AG10803 (cell line): Measurements from ENCODE around the gene COX6A2.

Source experiments
- DNase-seq: peaks from one replicate; pipeline ENCODE4 v3.0.0; 2010; ENCODE audit warnings: low read depth
- H3K4me3 ChIP-seq: 2 replicates; pipeline ENCODE4 v1.5.1; 2011; ENCODE audit warnings: mild to moderate bottlenecking, low read length, control low read depth
- TF ChIP-seq, protein P1 (sequence below): conservative IDR thresholded peaks from 2 replicates; pipeline ENCODE4 v1.5.1; 2011; ENCODE audit warnings: mild to moderate bottlenecking, low read length, control low read depth, inconsistent platforms

Gene COX6A2

DNA sequence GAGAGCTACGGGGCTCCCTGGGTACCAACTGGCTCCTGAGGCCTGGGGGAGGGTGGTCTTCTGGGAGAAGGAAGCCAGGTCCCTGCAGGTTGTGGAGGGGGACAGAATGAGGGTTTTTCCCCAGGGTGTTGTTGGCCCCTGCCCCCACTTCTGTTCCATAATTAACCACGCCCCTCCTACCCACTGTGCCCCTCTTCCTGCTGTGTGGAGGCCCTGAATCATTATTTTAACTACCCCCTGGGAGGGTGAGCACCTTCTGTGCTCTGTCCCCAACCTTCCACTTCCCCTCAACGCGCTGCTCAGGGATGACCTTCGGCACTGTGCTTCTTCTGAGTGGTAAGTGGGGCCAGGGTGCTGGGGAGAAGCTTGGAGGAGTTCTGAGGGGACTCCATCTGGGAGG is 35.1 kb downstream of the COX6A2 start, which contains the start of gene ITGAD:
Gene ITGAD (plus strand): TSS at position 280 of the 400 bp plus-strand sequence. CDS start 26 bp downstream, at position 306.
- TF ChIP-seq, protein P1, sequence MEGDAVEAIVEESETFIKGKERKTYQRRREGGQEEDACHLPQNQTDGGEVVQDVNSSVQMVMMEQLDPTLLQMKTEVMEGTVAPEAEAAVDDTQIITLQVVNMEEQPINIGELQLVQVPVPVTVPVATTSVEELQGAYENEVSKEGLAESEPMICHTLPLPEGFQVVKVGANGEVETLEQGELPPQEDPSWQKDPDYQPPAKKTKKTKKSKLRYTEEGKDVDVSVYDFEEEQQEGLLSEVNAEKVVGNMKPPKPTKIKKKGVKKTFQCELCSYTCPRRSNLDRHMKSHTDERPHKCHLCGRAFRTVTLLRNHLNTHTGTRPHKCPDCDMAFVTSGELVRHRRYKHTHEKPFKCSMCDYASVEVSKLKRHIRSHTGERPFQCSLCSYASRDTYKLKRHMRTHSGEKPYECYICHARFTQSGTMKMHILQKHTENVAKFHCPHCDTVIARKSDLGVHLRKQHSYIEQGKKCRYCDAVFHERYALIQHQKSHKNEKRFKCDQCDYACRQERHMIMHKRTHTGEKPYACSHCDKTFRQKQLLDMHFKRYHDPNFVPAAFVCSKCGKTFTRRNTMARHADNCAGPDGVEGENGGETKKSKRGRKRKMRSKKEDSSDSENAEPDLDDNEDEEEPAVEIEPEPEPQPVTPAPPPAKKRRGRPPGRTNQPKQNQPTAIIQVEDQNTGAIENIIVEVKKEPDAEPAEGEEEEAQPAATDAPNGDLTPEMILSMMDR: no peak
- DNase-seq: no peak
- H3K4me3 ChIP-seq: no peak within 1 kb of the TSS

DNA sequence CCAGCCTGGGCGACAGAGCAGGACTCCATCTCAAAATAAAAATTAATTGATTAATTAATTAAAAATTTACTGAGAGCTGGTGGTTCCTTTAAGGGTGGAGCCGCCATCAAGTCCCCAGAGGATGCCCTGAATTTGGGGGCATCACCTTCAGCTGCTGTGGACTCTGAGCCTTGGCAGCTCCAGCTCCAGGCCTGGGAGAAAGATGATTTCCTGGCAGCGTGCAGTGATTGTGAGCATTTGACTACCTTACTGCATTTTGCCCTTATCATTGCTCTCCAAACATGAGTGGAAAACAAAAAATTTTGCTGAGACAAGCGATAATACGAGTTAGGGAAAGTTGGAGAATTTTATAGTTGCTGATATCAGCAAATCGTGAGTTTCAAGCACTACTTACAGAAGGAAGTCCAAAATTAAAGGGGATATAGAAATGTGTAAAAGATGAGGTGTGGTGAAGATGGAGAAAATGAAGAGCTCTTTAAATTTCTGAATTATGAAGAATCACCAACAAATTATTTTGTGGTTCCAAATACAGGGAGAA is 37.6 kb downstream of the COX6A2 start:
- no peak for DNase-seq
- H3K4me3 ChIP-seq: no peak overlapping the region
- TF ChIP-seq, protein P1: no peak

DNA sequence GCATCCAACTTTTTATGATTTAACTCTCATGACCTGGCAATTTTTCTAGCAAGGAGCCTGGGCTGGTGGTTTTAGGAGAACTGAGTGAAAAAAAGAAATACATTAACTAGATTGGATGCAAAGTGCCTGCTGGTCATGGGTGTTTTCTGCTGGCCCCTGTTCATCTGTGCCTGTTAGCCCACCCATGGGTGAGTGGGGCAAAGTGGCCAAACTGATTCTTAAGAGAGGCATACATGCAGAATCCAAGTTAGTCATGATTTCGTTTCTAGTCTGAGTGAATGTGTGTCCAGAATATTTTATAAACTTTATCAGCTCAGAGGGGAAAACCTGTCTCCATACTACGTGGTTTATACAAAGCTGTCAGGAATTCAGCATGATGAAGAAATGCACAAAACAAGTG is 39.6 kb downstream of the COX6A2 start:
- DNase-seq: no peak
- H3K4me3 ChIP-seq: no peak overlapping the region
- TF ChIP-seq, protein P1: no peak

DNA sequence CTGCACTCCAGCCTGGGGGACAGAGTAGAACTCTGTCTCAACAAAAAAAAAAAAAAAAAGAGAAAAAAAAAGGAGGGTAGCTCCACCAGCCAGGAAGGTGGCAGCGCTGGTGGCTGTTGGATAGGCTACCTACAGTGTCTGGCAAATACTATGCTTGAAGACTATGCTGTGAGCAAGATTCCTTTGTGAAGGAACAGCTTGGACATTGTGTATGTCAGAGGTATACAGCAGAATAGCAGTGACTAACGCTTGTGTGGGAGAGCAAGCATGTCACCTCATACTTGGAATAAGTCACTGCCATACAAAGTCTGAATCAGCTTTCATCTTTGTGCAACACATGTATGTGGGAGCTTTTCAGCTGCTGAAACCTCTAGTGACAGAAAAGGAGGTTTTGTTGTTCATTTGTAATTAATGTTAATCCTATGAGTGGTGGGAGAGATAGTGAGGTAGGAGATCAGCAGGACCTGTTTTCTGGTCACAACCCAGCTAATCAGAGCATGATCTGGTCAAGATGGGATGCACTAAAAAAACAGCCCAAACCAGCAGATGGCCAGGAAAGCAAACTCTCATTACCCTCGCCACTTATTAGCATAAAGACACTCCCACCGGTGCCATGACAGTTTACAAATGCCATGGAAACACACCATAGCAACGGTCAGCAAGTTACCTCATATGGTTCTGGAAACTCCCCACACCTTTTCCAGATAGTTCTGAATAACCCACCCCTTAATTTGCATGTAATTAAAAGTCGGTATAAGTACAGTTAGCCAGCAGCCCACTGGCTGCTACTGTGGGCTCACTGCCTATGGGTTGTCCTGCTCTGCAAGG is 41.8 kb downstream of the COX6A2 start:
- H3K4me3 ChIP-seq: no peak overlapping the region
- DNase-seq: peak; percentile 50
- TF ChIP-seq, protein P1: no peak

DNA sequence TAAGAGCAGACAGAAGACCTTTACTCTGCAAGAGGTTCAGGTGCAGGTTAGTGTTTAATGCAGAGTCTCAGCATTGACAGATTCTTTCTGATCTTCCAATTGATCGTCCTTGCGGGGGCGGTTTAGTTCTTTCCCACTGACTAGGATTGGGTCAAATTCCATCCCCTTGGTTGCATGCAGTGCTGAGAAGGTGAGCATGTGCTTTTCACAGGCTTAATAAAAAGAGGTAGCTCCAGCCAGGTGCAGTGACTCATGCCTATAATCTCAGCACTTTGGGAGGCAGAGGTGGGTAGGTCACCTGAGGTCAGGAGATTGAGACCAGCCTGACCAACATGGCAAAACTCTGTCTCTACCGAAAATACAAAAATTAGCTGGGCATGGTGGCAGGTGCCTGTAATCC is 42.5 kb downstream of the COX6A2 start:
- DNase-seq: no peak
- no peak overlapping the region for H3K4me3 ChIP-seq
- TF ChIP-seq, protein P1: no peak

DNA sequence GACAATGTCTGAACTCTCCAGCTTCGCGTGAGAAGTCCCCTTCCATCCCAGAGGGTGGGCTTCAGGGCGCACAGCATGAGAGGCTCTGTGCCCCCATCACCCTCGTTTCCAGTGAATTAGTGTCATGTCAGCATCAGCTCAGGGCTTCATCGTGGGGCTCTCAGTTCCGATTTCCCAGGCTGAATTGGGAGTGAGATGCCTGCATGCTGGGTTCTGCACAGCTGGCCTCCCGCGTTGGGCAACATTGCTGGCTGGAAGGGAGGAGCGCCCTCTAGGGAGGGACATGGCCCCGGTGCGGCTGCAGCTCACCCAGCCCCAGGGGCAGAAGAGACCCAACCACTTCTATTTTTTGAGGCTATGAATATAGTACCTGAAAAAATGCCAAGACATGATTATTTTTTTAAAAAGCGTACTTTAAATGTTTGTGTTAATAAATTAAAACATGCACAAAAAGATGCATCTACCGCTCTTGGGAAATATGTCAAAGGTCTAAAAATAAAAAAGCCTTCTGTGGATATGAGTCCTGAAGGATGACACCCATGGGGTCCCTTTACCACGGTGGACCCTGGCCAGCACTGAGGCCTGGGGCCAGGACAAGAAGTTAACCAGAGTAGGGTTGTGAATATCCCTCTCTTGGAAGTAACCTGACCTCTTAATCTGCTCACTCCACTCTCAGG is 45.5 kb downstream of the COX6A2 start:
- TF ChIP-seq, protein P1: peak; percentile 64
- DNase-seq: peak; percentile 49
- H3K4me3 ChIP-seq: no peak overlapping the region
